CD4-positive, CD25-positive, alpha-beta regulatory T cell (primary cell): ENCODE measurements around the gene ADCY2. TPM values are rescaled to one million over a fixed set of nuclear protein-coding genes. Genes with fewer than 3 reads are reported as not detected.

Experiments used
- ATAC-seq, 2 donors: fragments of 150-1000 bp; cut with Tn5 transposase; one replicate each; pipeline ENCODE4 v1.10.0; 2021; ENCODE audit warnings: low read depth in 2 of 2, moderate number of reproducible peaks in 2 of 2, moderate library complexity in 1 of 2
- DNase-seq, 3 donors: peaks; one replicate each; pipeline versions ENCODE4 v3.0.0 to v3.0.0-alpha.2; 2012 to 2022; ENCODE audit warnings: mixed read lengths in 1 of 3
- H3K27ac ChIP-seq: one replicate; pipeline ENCODE4 v1.7.0; 2013; ENCODE audit warnings: mild to moderate bottlenecking, low read length; ENCODE audit not compliant: insufficient read depth, poor library complexity, severe bottlenecking
- H3K27me3 ChIP-seq: one replicate; pipeline ENCODE4 v1.7.0; 2013; ENCODE audit warnings: low read length; ENCODE audit not compliant: control insufficient read depth, insufficient read depth
- H3K36me3 ChIP-seq: one replicate; pipeline ENCODE4 v1.7.0; 2013; ENCODE audit warnings: mild to moderate bottlenecking, low read length, moderate library complexity; ENCODE audit not compliant: control insufficient read depth, insufficient read depth
- H3K4me1 ChIP-seq: 2 replicates; pipeline ENCODE4 v1.7.0; 2013; ENCODE audit warnings: mild to moderate bottlenecking, low read length; ENCODE audit not compliant: insufficient read depth, control insufficient read depth, poor library complexity, severe bottlenecking
- H3K4me3 ChIP-seq: one replicate; pipeline ENCODE4 v1.7.0; 2013; ENCODE audit warnings: low read depth, mild to moderate bottlenecking, low read length, moderate library complexity
- H3K9me3 ChIP-seq, 2 experiments: 1 replicate in 1 of 2; 2 replicates in 1 of 2; pipeline ENCODE4 v1.7.0; 2013; ENCODE audit warnings: low read length in 2 of 2, mild to moderate bottlenecking in 1 of 2, moderate library complexity in 1 of 2; ENCODE audit not compliant: control insufficient read depth in 2 of 2
- H3K27ac Mint-ChIP-seq, 3 donors: one replicate each; pipeline ENCODE4 v1.8.0; 2020 to 2022; ENCODE audit warnings: mild to moderate bottlenecking in 3 of 3, mixed read lengths in 3 of 3, moderate library complexity in 2 of 3
- H3K27me3 Mint-ChIP-seq: one replicate; pipeline ENCODE4 v1.8.0; 2022; ENCODE audit warnings: mild to moderate bottlenecking, mixed read lengths
- H3K36me3 Mint-ChIP-seq: one replicate; pipeline ENCODE4 v1.8.0; 2020; ENCODE audit warnings: mixed read lengths
- H3K4me1 Mint-ChIP-seq, 4 donors: one replicate each; pipeline ENCODE4 v1.8.0; 2020 to 2022; ENCODE audit warnings: mixed read lengths in 4 of 4, mild to moderate bottlenecking in 1 of 4
- H3K4me3 Mint-ChIP-seq, 4 donors: one replicate each; pipeline ENCODE4 v1.8.0; 2020 to 2022; ENCODE audit warnings: mild to moderate bottlenecking in 4 of 4, mixed read lengths in 4 of 4, moderate library complexity in 3 of 4
- H3K9me3 Mint-ChIP-seq, 7 donors: one replicate each; pipeline ENCODE4 v1.8.0; 2020 to 2022; ENCODE audit warnings: mixed read lengths in 7 of 7, mild to moderate bottlenecking in 3 of 7, moderate library complexity in 2 of 7
- polyA plus RNA-seq, 4 donors: library from polyadenylated mRNA; unstranded; fragments of 300-500 nt; fragmentation: Illumina TruSeq; gene quantifications; one replicate each; pipeline ENCODE4 v1.2.3, GENCODE V29; 2021
- total RNA-seq: library from RNA; stranded (reverse); gene quantifications from one replicate; pipeline ENCODE4 v1.2.3, GENCODE V29; 2022

Gene ADCY2
- total and polyA plus RNA-seq, 5 donors from 2014 or later, result not detected

GRCh38 chr5:7728076-7728475, 332.1 kb downstream of the ADCY2 start:
- H3K4me3 Mint-ChIP-seq, result no peak overlapping the region
- no peaks in the 10 kb centered on the region for H3K4me1 Mint-ChIP-seq
- no peaks in the 10 kb centered on the region for H3K9me3 ChIP-seq
- no peaks in the 10 kb centered on the region for H3K36me3 ChIP-seq
- H3K9me3 Mint-ChIP-seq, result no peaks in the 10 kb centered on the region
- H3K27ac Mint-ChIP-seq, result no peak overlapping the region
- H3K27me3 Mint-ChIP-seq, result peaks cover 4% of the 10 kb centered on the region
- no peaks in the 10 kb centered on the region for H3K36me3 Mint-ChIP-seq
- no peaks in the 10 kb centered on the region for H3K27me3 ChIP-seq
- DNase-seq (no peak), ATAC-seq (no peak)
- no peak overlapping the region for H3K27ac ChIP-seq
- H3K4me3 ChIP-seq, result no peak overlapping the region
- H3K4me1 ChIP-seq, result no peaks in the 10 kb centered on the region

DNA sequence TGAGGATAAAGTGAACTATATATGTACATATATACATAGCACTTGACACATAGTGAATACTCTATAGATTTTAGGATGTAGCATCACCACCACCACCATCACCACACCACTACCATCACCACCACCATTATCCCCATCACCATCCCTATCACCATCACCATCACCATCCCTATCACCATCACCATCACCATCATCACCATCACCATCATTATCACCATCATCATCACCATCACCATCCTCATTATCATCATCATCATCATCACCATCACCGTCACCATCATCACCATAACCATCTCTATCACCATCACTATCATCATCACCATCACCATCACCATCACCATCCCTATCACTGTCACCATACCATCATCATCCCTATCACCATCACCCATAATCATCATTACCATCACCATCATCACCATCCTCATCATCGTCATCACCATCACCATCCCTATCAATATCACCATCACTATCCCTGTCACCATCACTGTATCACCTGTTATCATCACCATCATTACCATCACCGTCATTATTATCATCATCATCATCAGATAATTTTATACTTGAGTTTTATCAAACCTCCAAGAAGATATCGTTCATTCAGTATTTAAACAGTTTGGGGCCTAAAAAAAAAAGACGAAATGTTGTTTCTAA, 345.6 kb downstream of the ADCY2 start:
- no peak for DNase-seq
- Mint-ChIP-seq H3K27me3 (no peaks in the 10 kb centered on the region), H3K9me3 (peaks cover 0 to 2% (median 0%) of the 10 kb centered on the region in 7 donors), H3K4me1 (no peaks in the 10 kb centered on the region), H3K4me3 (no peak overlapping the region), H3K36me3 (no peaks in the 10 kb centered on the region), H3K27ac (no peak overlapping the region)
- Histone ChIP-seq H3K9me3 (no peaks in the 10 kb centered on the region), H3K27me3 (no peaks in the 10 kb centered on the region), H3K4me3 (no peak overlapping the region), H3K36me3 (no peaks in the 10 kb centered on the region), H3K27ac (no peak overlapping the region), H3K4me1 (no peaks in the 10 kb centered on the region)
- ATAC-seq, result no peak

GRCh38 chr5:7742241-7742656, 346.3 kb downstream of the ADCY2 start:
- Mint-ChIP-seq H3K27me3 (no peaks in the 10 kb centered on the region), H3K27ac (no peak overlapping the region), H3K4me1 (no peaks in the 10 kb centered on the region)

GRCh38 chr5:7745882-7746610, 350.1 kb downstream of the ADCY2 start:
- Mint-ChIP-seq H3K4me3 (no peak overlapping the region), H3K36me3 (no peaks in the 10 kb centered on the region), H3K9me3 (peaks cover 0 to 2% (median 0%) of the 10 kb centered on the region in 7 donors), H3K27ac (no peak overlapping the region), H3K4me1 (no peaks in the 10 kb centered on the region), H3K27me3 (no peaks in the 10 kb centered on the region)
- peak in 1 of 3 donors; percentile 43 for DNase-seq
- Histone ChIP-seq H3K27ac (no peak overlapping the region), H3K9me3 (no peaks in the 10 kb centered on the region), H3K4me3 (no peak overlapping the region), H3K27me3 (no peaks in the 10 kb centered on the region), H3K4me1 (no peaks in the 10 kb centered on the region), H3K36me3 (no peaks in the 10 kb centered on the region)
- ATAC-seq, result no peak

More at GRCh38 chr5:7742241-7742656, 346.3 kb downstream of the ADCY2 start:
- H3K27me3 ChIP-seq, result no peaks in the 10 kb centered on the region
- DNase-seq, result no peak
- Mint-ChIP-seq H3K9me3 (peaks cover 0 to 2% (median 0%) of the 10 kb centered on the region in 7 donors), H3K4me3 (no peak overlapping the region), H3K36me3 (no peaks in the 10 kb centered on the region)
- H3K36me3 ChIP-seq, result no peaks in the 10 kb centered on the region
- ATAC-seq, result no peak
- no peak overlapping the region for H3K27ac ChIP-seq
- no peaks in the 10 kb centered on the region for H3K9me3 ChIP-seq
- no peaks in the 10 kb centered on the region for H3K4me1 ChIP-seq
- H3K4me3 ChIP-seq, result no peak overlapping the region

DNA sequence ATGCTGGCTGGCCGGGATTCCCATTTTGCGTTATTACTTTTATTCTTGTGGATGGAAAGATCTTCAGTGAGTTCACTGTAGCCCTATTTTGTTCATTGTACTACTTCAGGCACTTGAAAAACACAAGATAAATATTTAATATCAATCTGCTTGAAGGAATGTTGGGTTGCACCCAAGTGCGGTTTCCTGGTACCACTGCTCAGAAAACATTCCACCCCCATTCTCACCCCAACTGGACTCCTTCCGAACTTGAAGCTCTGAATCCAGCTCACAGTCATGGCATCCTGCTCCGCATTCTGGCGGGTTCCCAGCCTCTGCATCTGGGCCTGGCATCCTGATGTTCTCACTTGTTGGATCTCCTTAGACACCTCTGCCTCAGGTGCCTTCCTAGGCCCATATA, 351.8 kb downstream of the ADCY2 start:
- H3K27ac ChIP-seq, result no peak overlapping the region
- H3K36me3 Mint-ChIP-seq, result no peaks in the 10 kb centered on the region
- DNase-seq (no peak), ATAC-seq (no peak)
- no peaks in the 10 kb centered on the region for H3K27me3 ChIP-seq
- no peaks in the 10 kb centered on the region for H3K4me1 ChIP-seq
- no peak overlapping the region for H3K4me3 Mint-ChIP-seq
- H3K27me3 Mint-ChIP-seq, result no peaks in the 10 kb centered on the region
- peaks cover 0 to 2% (median 0%) of the 10 kb centered on the region in 7 donors for H3K9me3 Mint-ChIP-seq
- no peaks in the 10 kb centered on the region for H3K36me3 ChIP-seq
- H3K27ac Mint-ChIP-seq, result no peak overlapping the region
- no peaks in the 10 kb centered on the region for H3K9me3 ChIP-seq
- no peak overlapping the region for H3K4me3 ChIP-seq
- no peaks in the 10 kb centered on the region for H3K4me1 Mint-ChIP-seq

- ATAC-seq, result no peak
- no peak overlapping the region for H3K27ac Mint-ChIP-seq
Measured at GRCh38 chr5:7749626-7750025, 353.7 kb downstream of the ADCY2 start.

DNA sequence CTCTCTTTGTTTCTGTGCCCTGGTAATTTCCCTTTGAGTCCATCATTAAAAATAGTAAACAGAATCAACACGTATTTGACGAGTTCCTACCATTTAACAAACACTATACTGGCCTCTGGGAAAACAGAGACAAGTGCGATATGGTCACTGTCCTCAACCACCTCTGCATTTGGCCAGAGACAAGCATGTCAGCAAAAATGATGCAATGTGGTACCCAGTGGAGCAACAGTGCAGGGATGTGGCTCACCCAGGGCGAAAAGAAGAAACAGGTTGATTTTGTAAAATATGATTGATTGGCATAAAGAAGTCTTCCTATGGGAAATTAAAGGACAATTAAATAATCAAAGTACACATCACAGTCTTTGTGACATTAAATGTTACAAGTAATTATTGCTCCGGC, 355.9 kb downstream of the ADCY2 start:
- Mint-ChIP-seq H3K27me3 (peaks cover 5% of the 10 kb centered on the region), H3K4me1 (no peaks in the 10 kb centered on the region), H3K36me3 (no peaks in the 10 kb centered on the region), H3K27ac (no peak overlapping the region), H3K9me3 (no peaks in the 10 kb centered on the region), H3K4me3 (no peak overlapping the region)
- H3K9me3 ChIP-seq, result no peaks in the 10 kb centered on the region
- peaks cover 4% of the 10 kb centered on the region for H3K27me3 ChIP-seq
- ATAC-seq (no peak), DNase-seq (no peak)
- no peak overlapping the region for H3K27ac ChIP-seq
- no peak overlapping the region for H3K4me3 ChIP-seq
- no peaks in the 10 kb centered on the region for H3K4me1 ChIP-seq
- no peaks in the 10 kb centered on the region for H3K36me3 ChIP-seq

More at GRCh38 chr5:7749626-7750025, 353.7 kb downstream of the ADCY2 start:
- Histone ChIP-seq H3K9me3 (no peaks in the 10 kb centered on the region), H3K27me3 (peaks cover 4% of the 10 kb centered on the region), H3K4me3 (no peak overlapping the region), H3K4me1 (no peaks in the 10 kb centered on the region), H3K36me3 (no peaks in the 10 kb centered on the region), H3K27ac (no peak overlapping the region)
- H3K36me3 Mint-ChIP-seq, result no peaks in the 10 kb centered on the region
- H3K4me3 Mint-ChIP-seq, result no peak overlapping the region
- DNase-seq, result no peak
- H3K9me3 Mint-ChIP-seq, result no peaks in the 10 kb centered on the region
- no peaks in the 10 kb centered on the region for H3K4me1 Mint-ChIP-seq
- peaks cover 5% of the 10 kb centered on the region for H3K27me3 Mint-ChIP-seq

- no peaks in the 10 kb centered on the region for H3K36me3 Mint-ChIP-seq
- DNase-seq (no peak), ATAC-seq (no peak)
- H3K27ac Mint-ChIP-seq, result no peak overlapping the region
- Histone ChIP-seq H3K4me3 (no peak overlapping the region), H3K4me1 (no peaks in the 10 kb centered on the region), H3K27ac (no peak overlapping the region), H3K9me3 (no peaks in the 10 kb centered on the region), H3K36me3 (no peaks in the 10 kb centered on the region), H3K27me3 (peaks cover 4% of the 10 kb centered on the region)
- H3K4me1 Mint-ChIP-seq, result no peaks in the 10 kb centered on the region
- H3K9me3 Mint-ChIP-seq, result no peaks in the 10 kb centered on the region
- H3K4me3 Mint-ChIP-seq, result no peak overlapping the region
- H3K27me3 Mint-ChIP-seq, result peaks cover 9% of the 10 kb centered on the region
Measured at GRCh38 chr5:7753181-7753580, 357.2 kb downstream of the ADCY2 start.
